ENCODE data around the gene PRR15. TPM values are rescaled to one million over a fixed set of nuclear protein-coding genes. Genes with fewer than 3 reads are reported as not detected.

Gene PRR15
- total and polyA plus RNA-seq, 2 of the 13 experiments (the other 11 are each of a cell fraction or from before 2014, with no cell fraction given), result 2.3 to 7.8 TPM

DNA sequence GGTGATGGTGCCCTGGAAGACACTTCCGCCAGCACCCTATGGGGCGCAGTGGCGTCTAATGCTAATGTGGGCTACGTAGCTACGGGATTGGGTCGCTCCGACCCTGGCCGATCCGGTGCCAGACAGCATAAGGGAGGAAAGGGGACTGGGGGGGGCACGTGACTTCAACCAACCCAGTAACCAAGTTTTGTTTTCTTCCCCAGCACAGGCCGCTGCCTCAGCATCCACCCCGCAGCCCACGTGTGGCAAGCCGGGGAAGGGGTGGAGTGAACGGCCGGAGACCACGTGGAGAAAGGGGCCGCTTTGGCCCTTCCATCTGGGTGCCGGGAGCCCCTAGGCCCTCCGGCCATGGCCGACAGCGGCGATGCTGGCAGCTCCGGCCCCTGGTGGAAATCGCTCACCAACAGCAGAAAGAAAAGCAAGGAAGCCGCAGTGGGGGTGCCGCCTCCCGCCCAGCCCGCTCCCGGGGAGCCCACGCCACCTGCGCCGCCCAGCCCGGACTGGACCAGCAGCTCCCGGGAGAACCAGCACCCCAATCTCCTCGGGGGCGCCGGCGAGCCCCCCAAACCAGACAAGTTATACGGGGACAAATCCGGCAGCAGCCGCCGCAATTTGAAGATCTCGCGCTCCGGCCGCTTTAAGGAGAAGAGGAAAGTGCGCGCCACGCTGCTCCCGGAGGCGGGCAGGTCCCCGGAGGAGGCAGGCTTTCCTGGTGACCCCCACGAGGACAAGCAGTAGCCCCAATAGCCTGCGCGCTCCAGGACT, 2.5 kb downstream of the PRR15 start (continued):
- TF ChIP-seq, protein P1, sequence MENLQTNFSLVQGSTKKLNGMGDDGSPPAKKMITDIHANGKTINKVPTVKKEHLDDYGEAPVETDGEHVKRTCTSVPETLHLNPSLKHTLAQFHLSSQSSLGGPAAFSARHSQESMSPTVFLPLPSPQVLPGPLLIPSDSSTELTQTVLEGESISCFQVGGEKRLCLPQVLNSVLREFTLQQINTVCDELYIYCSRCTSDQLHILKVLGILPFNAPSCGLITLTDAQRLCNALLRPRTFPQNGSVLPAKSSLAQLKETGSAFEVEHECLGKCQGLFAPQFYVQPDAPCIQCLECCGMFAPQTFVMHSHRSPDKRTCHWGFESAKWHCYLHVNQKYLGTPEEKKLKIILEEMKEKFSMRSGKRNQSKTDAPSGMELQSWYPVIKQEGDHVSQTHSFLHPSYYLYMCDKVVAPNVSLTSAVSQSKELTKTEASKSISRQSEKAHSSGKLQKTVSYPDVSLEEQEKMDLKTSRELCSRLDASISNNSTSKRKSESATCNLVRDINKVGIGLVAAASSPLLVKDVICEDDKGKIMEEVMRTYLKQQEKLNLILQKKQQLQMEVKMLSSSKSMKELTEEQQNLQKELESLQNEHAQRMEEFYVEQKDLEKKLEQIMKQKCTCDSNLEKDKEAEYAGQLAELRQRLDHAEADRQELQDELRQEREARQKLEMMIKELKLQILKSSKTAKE (CRISPR knock-in tag; IDR thresholded peaks at IDR 0.05; ENCODE audit: borderline replicate concordance), result no peak
- TF ChIP-seq ZNF773 (CRISPR knock-in tag; IDR thresholded peaks at IDR 0.05; ENCODE audit: borderline replicate concordance) (no peak), PTBP1 (IDR thresholded peaks at IDR 0.05; ENCODE audit: low read depth, low read length, poor library complexity, severe bottlenecking) (no peak), MATR3 (CRISPR knock-in tag; IDR thresholded peaks at IDR 0.05) (no peak), ZNF670 (CRISPR knock-in tag; IDR thresholded peaks at IDR 0.05; ENCODE audit: borderline replicate concordance) (no peak)
- TF ChIP-seq, protein P2, sequence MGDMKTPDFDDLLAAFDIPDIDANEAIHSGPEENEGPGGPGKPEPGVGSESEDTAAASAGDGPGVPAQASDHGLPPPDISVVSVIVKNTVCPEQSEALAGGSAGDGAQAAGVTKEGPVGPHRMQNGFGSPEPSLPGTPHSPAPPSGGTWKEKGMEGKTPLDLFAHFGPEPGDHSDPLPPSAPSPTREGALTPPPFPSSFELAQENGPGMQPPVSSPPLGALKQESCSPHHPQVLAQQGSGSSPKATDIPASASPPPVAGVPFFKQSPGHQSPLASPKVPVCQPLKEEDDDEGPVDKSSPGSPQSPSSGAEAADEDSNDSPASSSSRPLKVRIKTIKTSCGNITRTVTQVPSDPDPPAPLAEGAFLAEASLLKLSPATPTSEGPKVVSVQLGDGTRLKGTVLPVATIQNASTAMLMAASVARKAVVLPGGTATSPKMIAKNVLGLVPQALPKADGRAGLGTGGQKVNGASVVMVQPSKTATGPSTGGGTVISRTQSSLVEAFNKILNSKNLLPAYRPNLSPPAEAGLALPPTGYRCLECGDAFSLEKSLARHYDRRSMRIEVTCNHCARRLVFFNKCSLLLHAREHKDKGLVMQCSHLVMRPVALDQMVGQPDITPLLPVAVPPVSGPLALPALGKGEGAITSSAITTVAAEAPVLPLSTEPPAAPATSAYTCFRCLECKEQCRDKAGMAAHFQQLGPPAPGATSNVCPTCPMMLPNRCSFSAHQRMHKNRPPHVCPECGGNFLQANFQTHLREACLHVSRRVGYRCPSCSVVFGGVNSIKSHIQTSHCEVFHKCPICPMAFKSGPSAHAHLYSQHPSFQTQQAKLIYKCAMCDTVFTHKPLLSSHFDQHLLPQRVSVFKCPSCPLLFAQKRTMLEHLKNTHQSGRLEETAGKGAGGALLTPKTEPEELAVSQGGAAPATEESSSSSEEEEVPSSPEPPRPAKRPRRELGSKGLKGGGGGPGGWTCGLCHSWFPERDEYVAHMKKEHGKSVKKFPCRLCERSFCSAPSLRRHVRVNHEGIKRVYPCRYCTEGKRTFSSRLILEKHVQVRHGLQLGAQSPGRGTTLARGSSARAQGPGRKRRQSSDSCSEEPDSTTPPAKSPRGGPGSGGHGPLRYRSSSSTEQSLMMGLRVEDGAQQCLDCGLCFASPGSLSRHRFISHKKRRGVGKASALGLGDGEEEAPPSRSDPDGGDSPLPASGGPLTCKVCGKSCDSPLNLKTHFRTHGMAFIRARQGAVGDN (CRISPR knock-in tag; IDR thresholded peaks at IDR 0.05), result peak; percentile 32; the same call in 1 of the 2 replicates
- TF ChIP-seq, protein P3, sequence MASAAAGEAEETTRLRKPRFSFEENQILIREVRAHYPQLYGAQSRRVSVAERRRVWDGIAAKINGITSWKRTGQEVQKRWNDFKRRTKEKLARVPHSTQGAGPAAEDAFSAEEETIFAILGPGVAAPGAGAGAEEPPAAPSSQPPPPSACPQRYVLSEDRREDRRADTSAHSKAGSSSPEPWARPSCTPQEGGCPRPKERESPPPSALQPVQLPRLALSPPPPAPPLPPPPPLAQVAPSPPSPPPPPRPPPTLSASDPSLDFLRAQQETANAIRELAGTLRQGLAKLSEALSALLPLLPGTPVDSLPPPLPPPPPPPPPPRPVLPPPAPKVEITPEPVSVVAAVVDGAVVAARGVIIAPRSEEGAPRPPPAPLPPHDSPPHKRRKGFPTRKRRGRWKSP (CRISPR knock-in tag; IDR thresholded peaks at IDR 0.05), result no peak
